CD14-positive monocyte (primary cell): Measurements from ENCODE around the gene STIM1. TPM values are rescaled to one million over a fixed set of nuclear protein-coding genes. Genes with fewer than 3 reads are reported as not detected.

Experiments
- DNase-seq, 3 donors: peaks; one replicate each; pipeline ENCODE4 v3.0.0-alpha.2; 2011 to 2022
- H2AFZ ChIP-seq: 2 replicates; pipeline ENCODE4 v1.6.0; 2012; ENCODE audit warnings: mild to moderate bottlenecking, low read depth, low read length, inconsistent platforms; ENCODE audit not compliant: insufficient read depth, poor library complexity, severe bottlenecking
- H3K27ac ChIP-seq, 2 donors: 1 replicate in 1 of 2; 2 replicates in 1 of 2; pipeline ENCODE4 v1.5.1; 2012 to 2013; ENCODE audit warnings: low read length in 2 of 2, control low read depth in 1 of 2, inconsistent platforms in 1 of 2, low read depth in 1 of 2, mild to moderate bottlenecking in 1 of 2
- H3K27me3 ChIP-seq, 2 donors: one replicate each; pipeline versions ENCODE4 v1.6.0 to v1.6.1; 2011 to 2013; ENCODE audit warnings: low read length in 2 of 2; ENCODE audit not compliant: control insufficient read depth in 2 of 2, insufficient read depth in 2 of 2
- H3K36me3 ChIP-seq, 2 donors: replicated peaks in 1 of 2; 1 replicate in 1 of 2; 2 replicates in 1 of 2; pipeline versions ENCODE4 v1.5.1 to v1.6.1; 2012 to 2013; ENCODE audit warnings: low read length in 2 of 2, control low read depth in 1 of 2, inconsistent platforms in 1 of 2, mild to moderate bottlenecking in 1 of 2; ENCODE audit not compliant: insufficient read depth in 2 of 2, control insufficient read depth in 1 of 2
- H3K4me1 ChIP-seq, 2 donors: 1 replicate in 1 of 2; 2 replicates in 1 of 2; pipeline versions ENCODE4 v1.5.1 to v1.6.1; 2012 to 2013; ENCODE audit warnings: low read length in 2 of 2, control low read depth in 1 of 2, inconsistent platforms in 1 of 2, mild to moderate bottlenecking in 1 of 2, moderate library complexity in 1 of 2; ENCODE audit not compliant: insufficient read depth in 2 of 2, control insufficient read depth in 1 of 2
- H3K4me2 ChIP-seq: replicated peaks from 2 replicates; pipeline ENCODE3; 2012; ENCODE audit warnings: low read length, moderate library complexity, mild to moderate bottlenecking; ENCODE audit not compliant: poor library complexity, severe bottlenecking; ENCODE audit errors: extremely low read depth
- H3K4me3 ChIP-seq, 3 experiments: fragments of 200-600 bp in 1 of 3; sonication (generic) in 1 of 3; replicated peaks in 1 of 3; 1 replicate in 2 of 3; 2 replicates in 1 of 3; pipeline ENCODE4 v1.5.1; 2011 to 2013; ENCODE audit warnings: low read length in 3 of 3, mild to moderate bottlenecking in 3 of 3, control low read depth in 2 of 3, low read depth in 2 of 3, inconsistent platforms in 1 of 3, moderate library complexity in 1 of 3
- H3K79me2 ChIP-seq: 2 replicates; pipeline ENCODE4 v1.6.0; 2012; ENCODE audit warnings: mild to moderate bottlenecking, control low read depth, inconsistent platforms, low read length, moderate library complexity; ENCODE audit not compliant: insufficient read depth
- H3K9ac ChIP-seq: 2 replicates; pipeline ENCODE4 v1.6.0; 2017; ENCODE audit warnings: low read length, mild to moderate bottlenecking; ENCODE audit not compliant: insufficient read depth, poor library complexity, severe bottlenecking
- H3K9me3 ChIP-seq, 2 donors: replicated peaks in 1 of 2; 1 replicate in 1 of 2; 2 replicates in 1 of 2; pipeline versions ENCODE4 v1.5.1 to v1.6.1; 2012 to 2013; ENCODE audit warnings: low read length in 2 of 2, control low read depth in 1 of 2; ENCODE audit not compliant: control insufficient read depth in 1 of 2, insufficient read depth in 1 of 2
- H4K20me1 ChIP-seq: 2 replicates; pipeline ENCODE4 v1.6.0; 2012; ENCODE audit warnings: mild to moderate bottlenecking, low read length, control low read depth, moderate library complexity; ENCODE audit not compliant: insufficient read depth
- H3K27ac Mint-ChIP-seq, 7 donors: one replicate each; pipeline ENCODE4 v1.8.0; 2020; ENCODE audit warnings: mild to moderate bottlenecking in 7 of 7, mixed read lengths in 7 of 7, moderate library complexity in 6 of 7, inconsistent platforms in 2 of 7
- H3K27me3 Mint-ChIP-seq, 3 donors: one replicate each; pipeline ENCODE4 v1.8.0; 2021 to 2022; ENCODE audit warnings: low read depth in 3 of 3, mild to moderate bottlenecking in 3 of 3, mixed read lengths in 3 of 3, moderate library complexity in 3 of 3, inconsistent platforms in 1 of 3
- H3K36me3 Mint-ChIP-seq, 2 donors: one replicate each; pipeline ENCODE4 v1.8.0; 2020; ENCODE audit warnings: mixed read lengths in 2 of 2, inconsistent platforms in 1 of 2, mild to moderate bottlenecking in 1 of 2
- H3K4me1 Mint-ChIP-seq: one replicate; pipeline ENCODE4 v1.8.0; 2020; ENCODE audit warnings: mild to moderate bottlenecking, mixed read lengths
- H3K4me3 Mint-ChIP-seq, 2 donors: one replicate each; pipeline ENCODE4 v1.8.0; 2020; ENCODE audit warnings: mild to moderate bottlenecking in 2 of 2, mixed read lengths in 2 of 2, moderate library complexity in 1 of 2
- H3K9me3 Mint-ChIP-seq, 7 donors: one replicate each; pipeline ENCODE4 v1.8.0; 2020 to 2022; ENCODE audit warnings: mixed read lengths in 7 of 7, mild to moderate bottlenecking in 6 of 7, moderate library complexity in 6 of 7, inconsistent platforms in 2 of 7
- CTCF ChIP-seq: fragments of 200-600 bp; IDR thresholded peaks from one replicate; pipeline ENCODE4 v1.8.0; 2022; ENCODE audit warnings: antibody characterized with exemption, mild to moderate bottlenecking
- WGBS: methylation state at CpG from one replicate; pipeline ENCODE4 v1.1.5; 2013; ENCODE audit warnings: missing lambda C conversion rate; ENCODE audit not compliant: insufficient coverage; 5-methylcytosine and 5-hydroxymethylcytosine counted together
- intact Hi-C, 2 donors: fragments of 100-400 bp; cut with micrococcal nuclease; formaldehyde crosslinking; loops; one replicate each; pipeline versions ENCODE4 v1.15.0 to v1.15.1; 2023
- polyA plus RNA-seq, 3 donors: library from polyadenylated mRNA; depleted of rRNA in 1 of 3; unstranded in 2 of 3; stranded (reverse) in 1 of 3; fragments of 300-500 nt in 2 of 3; fragments of >200 nt in 1 of 3; fragmentation: Illumina TruSeq in 2 of 3; gene quantifications; 1 replicate in 2 of 3; 2 replicates in 1 of 3; pipeline ENCODE4 v1.2.3, GENCODE V29; 2012 to 2021

The STIM1 gene
- polyA plus RNA-seq, 3 donors = 14.0 to 68.6 (median 21.0) TPM

GRCh38 chr11:4084406-4085125, 229.1 kb downstream of the STIM1 start:
- Histone ChIP-seq H3K79me2 (no peaks in the 10 kb centered on the region), H3K36me3 (peaks cover 76 to 95% of the 10 kb centered on the region in 2 donors), H3K9ac (no peak overlapping the region), H3K4me2 (no peak overlapping the region), H3K27me3 (no peaks in the 10 kb centered on the region), H4K20me1 (peaks cover 18% of the 10 kb centered on the region), H3K9me3 (no peaks in the 10 kb centered on the region), H2AFZ (no peak overlapping the region), H3K4me3 (no peak overlapping the region), H3K4me1 (peaks cover 4 to 9% of the 10 kb centered on the region in 2 donors), H3K27ac (peak overlapping the region in 1 of 2 donors; percentile 73)
- Mint-ChIP-seq H3K4me1 (peaks cover 10% of the 10 kb centered on the region), H3K27ac (peak overlapping the region; percentile 35 to 87 (median 57)), H3K4me3 (no peak overlapping the region), H3K36me3 (peaks cover 74 to 84% of the 10 kb centered on the region in 2 donors), H3K9me3 (no peaks in the 10 kb centered on the region), H3K27me3 (no peaks in the 10 kb centered on the region)
- TF ChIP-seq CTCF = no peak
- intact Hi-C loops = loop anchor here in 1 of 2 donors (10.0 kb wide), 1 partner anchor 100 kb away; no protein-coding TSS in a partner anchor
- DNase-seq = no peak
- 99% methylated on average over 7 of the region's 12 CpGs for WGBS

GRCh38 chr11:4085575-4085974, 230.1 kb downstream of the STIM1 start:
- Histone ChIP-seq H3K36me3 (peaks cover 78 to 95% of the 10 kb centered on the region in 2 donors), H3K4me3 (no peak overlapping the region), H3K9me3 (no peaks in the 10 kb centered on the region), H3K27ac (peak overlapping the region in 1 of 2 donors; percentile 73), H3K4me1 (peaks cover 4 to 9% of the 10 kb centered on the region in 2 donors), H3K4me2 (no peak overlapping the region), H3K9ac (no peak overlapping the region), H3K79me2 (no peaks in the 10 kb centered on the region), H2AFZ (no peak overlapping the region), H4K20me1 (peaks cover 18% of the 10 kb centered on the region), H3K27me3 (no peaks in the 10 kb centered on the region)
- H3K9me3 Mint-ChIP-seq = no peaks in the 10 kb centered on the region
- no peak for TF ChIP-seq CTCF
- H3K27ac Mint-ChIP-seq = peak overlapping the region in 4 of 7 donors; percentile 8 to 87 (median 39)
- no peak overlapping the region for H3K4me3 Mint-ChIP-seq
- DNase-seq = peak in 2 of 3 donors; percentile 13 to 14
- peaks cover 78 to 87% of the 10 kb centered on the region in 2 donors for H3K36me3 Mint-ChIP-seq
- peaks cover 12% of the 10 kb centered on the region for H3K4me1 Mint-ChIP-seq
- intact Hi-C loops = loop anchor here in 1 of 2 donors (10.0 kb wide), 1 partner anchor 101 kb away; no protein-coding TSS in a partner anchor
- H3K27me3 Mint-ChIP-seq = no peaks in the 10 kb centered on the region
